H9 (cell line): ENCODE measurements around the gene KCNJ10. TPM values are rescaled to one million over a fixed set of nuclear protein-coding genes. Genes with fewer than 3 reads are reported as not detected.

Experiments
- DNase-seq: peaks from one replicate; pipeline ENCODE4 v3.0.0-alpha.2; 2017
- H2AFZ ChIP-seq: one replicate; pipeline ENCODE4 v1.6.1; 2013; ENCODE audit warnings: mild to moderate bottlenecking, low read length, control low read depth, moderate library complexity
- H2AK5ac ChIP-seq: 2 replicates; pipeline ENCODE4 v1.6.1; 2013; ENCODE audit warnings: low read length, control low read depth, mixed read lengths; ENCODE audit not compliant: insufficient read length
- H2BK120ac ChIP-seq: one replicate; pipeline ENCODE4 v1.6.1; 2013; ENCODE audit warnings: low read depth, mild to moderate bottlenecking, low read length, control low read depth, inconsistent platforms; ENCODE audit not compliant: poor library complexity, severe bottlenecking
- H2BK12ac ChIP-seq: 2 replicates; pipeline ENCODE4 v1.6.1; 2013; ENCODE audit warnings: low read length, control low read depth, mixed read lengths, low read depth; ENCODE audit not compliant: insufficient read length
- H2BK15ac ChIP-seq: 2 replicates; pipeline ENCODE4 v1.6.1; 2013; ENCODE audit warnings: low read depth, low read length, control low read depth
- H2BK20ac ChIP-seq: one replicate; pipeline ENCODE4 v1.6.1; 2013; ENCODE audit warnings: low read depth, mild to moderate bottlenecking, low read length, control low read depth, inconsistent platforms; ENCODE audit not compliant: poor library complexity, severe bottlenecking
- H2BK5ac ChIP-seq: 2 replicates; pipeline ENCODE4 v1.6.1; 2013; ENCODE audit warnings: low read length, control low read depth, mixed read lengths; ENCODE audit not compliant: insufficient read length
- H3K14ac ChIP-seq: 2 replicates; pipeline ENCODE4 v1.6.1; 2013; ENCODE audit warnings: low read length, control low read depth; ENCODE audit not compliant: insufficient read depth
- H3K18ac ChIP-seq: 2 replicates; pipeline ENCODE4 v1.6.1; 2013; ENCODE audit warnings: low read depth, mild to moderate bottlenecking, mixed read lengths, low read length, control low read depth; ENCODE audit not compliant: insufficient read length
- H3K23ac ChIP-seq: 2 replicates; pipeline ENCODE4 v1.6.1; 2013; ENCODE audit warnings: low read length, control low read depth, mixed read lengths, low read depth; ENCODE audit not compliant: insufficient read length
- H3K23me2 ChIP-seq: 2 replicates; pipeline ENCODE4 v1.6.1; 2013; ENCODE audit warnings: low read depth, mild to moderate bottlenecking, mixed read lengths, low read length, control low read depth; ENCODE audit not compliant: insufficient read length, poor library complexity, severe bottlenecking
- H3K27ac ChIP-seq: 2 replicates; pipeline ENCODE4 v1.5.1; 2013; ENCODE audit warnings: low read length, control low read depth, mixed read lengths, low read depth; ENCODE audit not compliant: insufficient read length
- H3K27me3 ChIP-seq: 2 replicates; pipeline ENCODE4 v1.6.1; 2013; ENCODE audit warnings: low read length, control low read depth, inconsistent platforms; ENCODE audit not compliant: insufficient read depth
- H3K4ac ChIP-seq: 2 replicates; pipeline ENCODE4 v1.6.1; 2013; ENCODE audit warnings: low read depth, mild to moderate bottlenecking, control low read depth, inconsistent platforms, low read length, moderate library complexity
- H3K4me1 ChIP-seq: 2 replicates; pipeline ENCODE4 v1.6.1; 2013; ENCODE audit warnings: low read length, control low read depth, inconsistent platforms; ENCODE audit not compliant: insufficient read depth
- H3K4me2 ChIP-seq: 2 replicates; pipeline ENCODE4 v1.6.1; 2013; ENCODE audit warnings: low read length, control low read depth, mixed read lengths; ENCODE audit not compliant: insufficient read length, insufficient read depth
- H3K56ac ChIP-seq: 2 replicates; pipeline ENCODE4 v1.6.1; 2013; ENCODE audit warnings: low read depth, mild to moderate bottlenecking, mixed read lengths, low read length, control low read depth; ENCODE audit not compliant: insufficient read length
- H3K79me1 ChIP-seq: 2 replicates; pipeline ENCODE4 v1.6.1; 2013; ENCODE audit warnings: low read depth, mild to moderate bottlenecking, moderate library complexity, low read length, control low read depth, inconsistent platforms; ENCODE audit not compliant: insufficient read depth, poor library complexity, severe bottlenecking
- H3K79me2 ChIP-seq: 2 replicates; pipeline ENCODE4 v1.6.1; 2013; ENCODE audit warnings: low read length, control low read depth, inconsistent platforms; ENCODE audit not compliant: insufficient read depth
- H3K9ac ChIP-seq: 2 replicates; pipeline ENCODE4 v1.6.1; 2013; ENCODE audit warnings: low read length, control low read depth, mixed read lengths; ENCODE audit not compliant: insufficient read length; ENCODE audit errors: extremely low read depth
- H3K9me3 ChIP-seq: one replicate; pipeline ENCODE4 v1.6.1; 2013; ENCODE audit warnings: low read depth, low read length, inconsistent platforms; ENCODE audit not compliant: control insufficient read depth
- H3T11ph ChIP-seq: one replicate; pipeline ENCODE4 v1.6.1; 2013; ENCODE audit warnings: mild to moderate bottlenecking, low read length, control low read depth, inconsistent platforms
- H4K20me1 ChIP-seq: one replicate; pipeline ENCODE4 v1.6.1; 2013; ENCODE audit not compliant: control insufficient read depth, insufficient read length, insufficient read depth
- H4K5ac ChIP-seq: 2 replicates; pipeline ENCODE4 v1.6.1; 2013; ENCODE audit warnings: low read depth, mild to moderate bottlenecking, mixed read lengths, low read length, control low read depth; ENCODE audit not compliant: insufficient read length
- H4K8ac ChIP-seq: replicated peaks from 2 replicates; pipeline ENCODE4 v1.6.1; 2013; ENCODE audit warnings: low read length, control low read depth, mixed read lengths, low read depth; ENCODE audit not compliant: insufficient read length
- H4K91ac ChIP-seq: 2 replicates; pipeline ENCODE4 v1.6.1; 2013; ENCODE audit warnings: low read depth, mild to moderate bottlenecking, moderate library complexity, mixed read lengths, low read length, control low read depth; ENCODE audit not compliant: insufficient read length
- H3K27ac Mint-ChIP-seq, 3 experiments: 2 replicates in 2 of 3; 3 replicates in 1 of 3; pipeline ENCODE4 v1.8.0; 2020 to 2021; ENCODE audit warnings: mixed read lengths in 3 of 3, mild to moderate bottlenecking in 1 of 3, moderate library complexity in 1 of 3
- H3K27me3 Mint-ChIP-seq: 2 replicates; pipeline ENCODE4 v1.8.0; 2021; ENCODE audit warnings: low read depth, mild to moderate bottlenecking, moderate library complexity, mixed read lengths
- H3K36me3 Mint-ChIP-seq, 3 experiments: 2 replicates in 2 of 3; 3 replicates in 1 of 3; pipeline ENCODE4 v1.8.0; 2020 to 2021; ENCODE audit warnings: low read depth in 3 of 3, mixed read lengths in 3 of 3; ENCODE audit not compliant: insufficient read depth in 1 of 3
- H3K4me1 Mint-ChIP-seq, 2 experiments: 2 replicates each; pipeline ENCODE4 v1.8.0; 2020; ENCODE audit warnings: mixed read lengths in 2 of 2
- H3K4me3 Mint-ChIP-seq, 2 experiments: 2 replicates in 1 of 2; 3 replicates in 1 of 2; pipeline ENCODE4 v1.8.0; 2020 to 2021; ENCODE audit warnings: mild to moderate bottlenecking in 2 of 2, mixed read lengths in 2 of 2, moderate library complexity in 1 of 2
- H3K9me3 Mint-ChIP-seq, 2 experiments: 2 replicates in 1 of 2; 3 replicates in 1 of 2; pipeline ENCODE4 v1.8.0; 2020; ENCODE audit warnings: mild to moderate bottlenecking in 2 of 2, mixed read lengths in 2 of 2, moderate library complexity in 1 of 2
- CTCF ChIP-seq: fragments of 200-600 bp; sonication (generic); conservative IDR thresholded peaks from 3 replicates; pipeline ENCODE4 v1.8.0; 2021; ENCODE audit warnings: antibody characterized with exemption, mild to moderate bottlenecking
- WGBS: extraction: QIAGEN DNeasy Blood & Tissue Kit; methylation state at CpG from one replicate; pipeline ENCODE4 v1.1.7; 2013; ENCODE audit warnings: missing lambda C conversion rate, low lambda C conversion rate, mixed read lengths; ENCODE audit not compliant: insufficient read length; ENCODE audit errors: extremely low coverage; 5-methylcytosine and 5-hydroxymethylcytosine counted together
- total RNA-seq: library from RNA; stranded (reverse); gene quantifications from 2 replicates; pipeline ENCODE4 v1.2.1, GENCODE V29; 2021

KCNJ10 gene
- total RNA-seq, 1 experiment from 2014 or later, result 0.44 TPM

GRCh38 chr1:160096274-160097116, 26.5 kb upstream of the KCNJ10 start:
- TF ChIP-seq CTCF, result no peak
- no peak overlapping the region for H3K9ac ChIP-seq

More at GRCh38 chr1:160096274-160097116, 26.5 kb upstream of the KCNJ10 start:
- Histone ChIP-seq H2BK20ac (no peak overlapping the region), H4K8ac (no peak overlapping the region), H3K4me1 (peaks cover 19% of the 10 kb centered on the region), H2BK120ac (no peak overlapping the region), H3K27me3 (no peaks in the 10 kb centered on the region), H4K91ac (no peak overlapping the region), H3K23ac (no peak overlapping the region), H3K18ac (peak overlapping the region; percentile 11), H4K20me1 (no peaks in the 10 kb centered on the region), H3K56ac (no peak overlapping the region), H3K9me3 (no peaks in the 10 kb centered on the region), H3K79me2 (peaks cover 3% of the 10 kb centered on the region; the same call in 1 of the 2 replicates), H3K4me2 (peak overlapping the region; percentile 72), H2AK5ac (no peak overlapping the region), H2BK5ac (no peak overlapping the region), H2BK15ac (no peak overlapping the region), H3K23me2 (peaks cover 12% of the 10 kb centered on the region), H3K27ac (peak overlapping the region; percentile 49), H3K79me1 (no peaks in the 10 kb centered on the region), H3K4ac (no peak overlapping the region), H2AFZ (no peak overlapping the region), H3K14ac (peak overlapping the region; percentile 49; the same call in 1 of the 2 replicates), H2BK12ac (no peak overlapping the region), H4K5ac (no peak overlapping the region), H3T11ph (no peak overlapping the region)
- H3K4me1 Mint-ChIP-seq, result peaks cover 44 to 47% of the 10 kb centered on the region in 2 experiments
- WGBS, result no CpG with 5 or more reads among the region's 4 CpGs
- H3K9me3 Mint-ChIP-seq, result no peaks in the 10 kb centered on the region
- DNase-seq, result no peak
- H3K36me3 Mint-ChIP-seq, result peaks cover 6 to 27% (median 24%) of the 10 kb centered on the region in 3 experiments; a peak in 6 of 7 replicates
- peak overlapping the region; percentile 80 to 93 (median 89) for H3K27ac Mint-ChIP-seq
- peaks cover 2% of the 10 kb centered on the region; the same call in 1 of the 2 replicates for H3K27me3 Mint-ChIP-seq
- H3K4me3 Mint-ChIP-seq, result peak overlapping the region; percentile 75 to 87
